ENCODE results near the gene MEIOB. TPM values are rescaled to one million over a fixed set of nuclear protein-coding genes. Genes with fewer than 3 reads are reported as not detected.

Gene MEIOB
- total RNA-seq, 1 experiment from 2014 or later: 0.62 TPM

DNA sequence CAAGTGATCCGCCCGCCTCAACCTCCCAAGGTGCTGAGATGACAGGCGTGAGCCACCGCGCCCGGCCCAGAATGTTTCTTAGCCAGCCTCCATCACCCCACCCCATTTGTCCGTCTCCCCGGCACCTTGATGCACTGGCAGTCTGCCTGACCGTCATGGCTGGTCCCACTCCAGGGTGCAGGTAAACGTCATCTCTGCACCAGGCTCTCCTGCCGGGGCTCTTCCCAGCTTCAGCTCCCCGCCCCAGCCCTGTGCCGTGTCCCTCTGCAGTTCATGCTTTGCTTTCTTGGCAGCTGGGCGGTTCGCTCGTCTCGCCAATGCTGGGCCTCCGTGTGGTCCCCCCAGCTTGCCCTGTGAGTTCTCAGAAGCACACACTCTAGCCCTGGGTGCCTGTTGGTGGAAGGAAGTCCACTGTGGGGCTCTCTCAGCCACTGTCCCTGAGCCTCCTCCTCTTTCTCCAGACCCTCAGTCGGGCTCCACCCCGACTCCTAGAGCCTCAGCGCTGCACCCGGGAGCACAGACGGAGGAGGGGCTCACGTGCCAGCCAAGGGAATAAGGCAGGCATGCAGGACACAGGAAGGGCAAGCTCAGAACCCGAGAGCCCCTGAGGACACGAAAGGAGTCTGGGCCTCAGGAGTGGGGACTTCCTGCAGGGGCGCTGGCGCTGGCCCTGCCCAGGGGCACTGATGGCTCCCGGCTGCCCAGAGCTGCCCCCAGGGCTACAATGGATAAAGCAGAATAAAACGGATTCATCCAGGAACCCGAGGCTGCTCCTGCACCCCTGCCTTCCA, 34.3 kb upstream of the MEIOB start:
- no peak for DNase-seq (ENCODE audit: low spot score)
- intact Hi-C loops (cut with micrococcal nuclease; ENCODE audit: unreplicated experiment): no loop called here
- ChIA-PET POLR2A (ENCODE audit: low non-redundant PET) (no interaction called here), CTCF (no interaction called here)
- H3K9me3 ChIP-seq (ENCODE audit: low read depth, low read length, poor library complexity, severe bottlenecking): no peaks in the 10 kb centered on the region
- no peak overlapping the region for H3K4me3 ChIP-seq (ENCODE audit: low read depth, low read length, poor library complexity, severe bottlenecking)
- no TSS peak for BruUV-seq (replicated peaks)
- no peak for TF ChIP-seq EZH2 (IDR thresholded peaks at IDR 0.05; ENCODE audit: borderline replicate concordance, low read depth, low read length, poor library complexity, severe bottlenecking)
- TF ChIP-seq, protein P1, sequence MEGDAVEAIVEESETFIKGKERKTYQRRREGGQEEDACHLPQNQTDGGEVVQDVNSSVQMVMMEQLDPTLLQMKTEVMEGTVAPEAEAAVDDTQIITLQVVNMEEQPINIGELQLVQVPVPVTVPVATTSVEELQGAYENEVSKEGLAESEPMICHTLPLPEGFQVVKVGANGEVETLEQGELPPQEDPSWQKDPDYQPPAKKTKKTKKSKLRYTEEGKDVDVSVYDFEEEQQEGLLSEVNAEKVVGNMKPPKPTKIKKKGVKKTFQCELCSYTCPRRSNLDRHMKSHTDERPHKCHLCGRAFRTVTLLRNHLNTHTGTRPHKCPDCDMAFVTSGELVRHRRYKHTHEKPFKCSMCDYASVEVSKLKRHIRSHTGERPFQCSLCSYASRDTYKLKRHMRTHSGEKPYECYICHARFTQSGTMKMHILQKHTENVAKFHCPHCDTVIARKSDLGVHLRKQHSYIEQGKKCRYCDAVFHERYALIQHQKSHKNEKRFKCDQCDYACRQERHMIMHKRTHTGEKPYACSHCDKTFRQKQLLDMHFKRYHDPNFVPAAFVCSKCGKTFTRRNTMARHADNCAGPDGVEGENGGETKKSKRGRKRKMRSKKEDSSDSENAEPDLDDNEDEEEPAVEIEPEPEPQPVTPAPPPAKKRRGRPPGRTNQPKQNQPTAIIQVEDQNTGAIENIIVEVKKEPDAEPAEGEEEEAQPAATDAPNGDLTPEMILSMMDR (conservative IDR thresholded peaks at IDR 0.05; ENCODE audit: low read depth, low read length): no peak
- H3K27ac ChIP-seq (ENCODE audit: low read depth, low read length, poor library complexity, severe bottlenecking): no peak overlapping the region
- no peaks in the 10 kb centered on the region for H3K36me3 ChIP-seq (ENCODE audit: insufficient read depth, low read length, poor library complexity, severe bottlenecking)
- H3K27me3 ChIP-seq (replicated peaks; ENCODE audit: insufficient read depth, low read depth, low read length, poor library complexity): no peaks in the 10 kb centered on the region
- no peaks in the 10 kb centered on the region for H3K4me1 ChIP-seq (ENCODE audit: insufficient read depth, low read length, poor library complexity, severe bottlenecking)

DNA sequence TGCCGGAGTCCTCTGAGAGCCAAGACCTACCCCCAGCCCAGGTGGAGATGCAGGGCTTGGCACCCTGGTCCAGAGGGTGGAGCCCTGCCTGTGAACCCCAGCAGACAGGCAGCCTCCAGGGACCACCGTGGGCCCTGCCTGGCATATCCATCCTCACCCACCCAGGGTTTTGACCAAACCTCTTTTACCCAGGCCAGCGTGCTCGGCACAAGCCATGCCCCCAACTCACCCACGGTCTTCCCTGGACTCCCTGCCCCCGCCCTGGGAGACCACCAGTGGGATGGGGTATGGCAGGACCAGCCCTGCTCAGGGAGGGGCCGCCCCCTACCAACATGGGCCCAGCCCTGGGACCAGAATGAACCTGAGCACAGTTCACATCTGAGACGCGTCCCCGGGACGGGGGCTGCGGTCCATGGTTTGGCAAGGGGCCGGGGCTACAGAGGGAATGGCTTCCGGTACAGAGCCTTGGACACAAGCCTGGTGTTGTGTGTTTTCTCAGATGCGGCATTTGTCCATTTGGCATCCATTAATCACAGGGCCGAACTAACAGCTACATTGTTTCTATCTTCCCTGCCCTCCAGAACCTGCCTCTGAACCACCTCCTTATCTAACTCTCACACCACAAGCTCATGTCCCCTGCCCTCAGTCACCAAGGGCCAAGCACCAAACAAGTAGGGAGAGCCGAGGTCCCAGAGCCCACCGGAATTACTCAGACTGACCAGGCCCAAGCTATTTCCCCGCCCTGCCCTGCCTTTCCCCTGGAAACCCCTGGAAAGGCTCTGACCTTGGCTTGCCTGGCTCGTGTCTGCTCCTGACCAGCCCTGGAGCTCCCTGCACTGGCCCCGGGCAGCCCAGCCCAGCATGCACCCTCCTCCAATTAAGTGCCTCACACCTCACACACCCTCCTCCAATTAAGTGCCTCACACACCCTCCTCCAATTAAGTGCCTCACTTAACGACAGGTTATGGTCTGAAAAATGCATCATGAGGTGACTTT, 32.2 kb upstream of the MEIOB start:
- no peak overlapping the region for H3K4me3 ChIP-seq (ENCODE audit: low read depth, low read length, poor library complexity, severe bottlenecking)
- H3K27me3 ChIP-seq (replicated peaks; ENCODE audit: insufficient read depth, low read depth, low read length, poor library complexity): no peaks in the 10 kb centered on the region
- DNase-seq (ENCODE audit: low spot score): no peak
- POLR2A ChIA-PET (ENCODE audit: low non-redundant PET): no interaction called here
- CTCF ChIA-PET: no interaction called here
- H3K9me3 ChIP-seq (ENCODE audit: low read depth, low read length, poor library complexity, severe bottlenecking): no peaks in the 10 kb centered on the region
- H3K36me3 ChIP-seq (ENCODE audit: insufficient read depth, low read length, poor library complexity, severe bottlenecking): no peaks in the 10 kb centered on the region
- intact Hi-C loops (cut with micrococcal nuclease; ENCODE audit: unreplicated experiment): no loop called here
- TF ChIP-seq, protein P1 (conservative IDR thresholded peaks at IDR 0.05; ENCODE audit: low read depth, low read length): no peak
- TF ChIP-seq EZH2 (IDR thresholded peaks at IDR 0.05; ENCODE audit: borderline replicate concordance, low read depth, low read length, poor library complexity, severe bottlenecking): no peak
- no TSS peak for BruUV-seq (replicated peaks)
- H3K4me1 ChIP-seq (ENCODE audit: insufficient read depth, low read length, poor library complexity, severe bottlenecking): no peaks in the 10 kb centered on the region
- no peak overlapping the region for H3K27ac ChIP-seq (ENCODE audit: low read depth, low read length, poor library complexity, severe bottlenecking)

DNA sequence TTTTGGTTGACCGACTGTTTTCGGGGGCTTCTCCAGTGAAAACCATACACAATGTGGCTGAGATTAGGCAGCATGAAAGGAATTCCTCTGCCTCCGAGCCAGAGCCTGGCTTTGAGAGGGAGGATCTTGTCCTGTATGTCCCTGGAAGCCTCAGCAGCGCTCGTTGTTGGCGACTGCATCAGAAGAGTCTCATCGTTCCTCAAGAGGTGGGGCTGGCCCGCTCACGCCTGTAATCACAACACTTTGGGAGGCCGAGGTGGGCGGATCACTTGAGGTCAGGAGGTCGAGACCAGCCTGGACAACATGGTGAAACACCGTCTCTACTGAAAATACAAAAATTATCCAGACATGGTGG, 31.2 kb upstream of the MEIOB start:
- H3K9me3 ChIP-seq (ENCODE audit: low read depth, low read length, poor library complexity, severe bottlenecking): no peaks in the 10 kb centered on the region
- H3K4me1 ChIP-seq (ENCODE audit: insufficient read depth, low read length, poor library complexity, severe bottlenecking): no peaks in the 10 kb centered on the region
- no peak overlapping the region for H3K27ac ChIP-seq (ENCODE audit: low read depth, low read length, poor library complexity, severe bottlenecking)
- BruUV-seq (replicated peaks): no TSS peak
- ChIA-PET CTCF (no interaction called here), POLR2A (ENCODE audit: low non-redundant PET) (no interaction called here)
- TF ChIP-seq, protein P1 (conservative IDR thresholded peaks at IDR 0.05; ENCODE audit: low read depth, low read length): no peak
- no peak for TF ChIP-seq EZH2 (IDR thresholded peaks at IDR 0.05; ENCODE audit: borderline replicate concordance, low read depth, low read length, poor library complexity, severe bottlenecking)
- H3K4me3 ChIP-seq (ENCODE audit: low read depth, low read length, poor library complexity, severe bottlenecking): no peak overlapping the region
- intact Hi-C loops (cut with micrococcal nuclease; ENCODE audit: unreplicated experiment): no loop called here
- no peak for DNase-seq (ENCODE audit: low spot score)
- no peaks in the 10 kb centered on the region for H3K27me3 ChIP-seq (replicated peaks; ENCODE audit: insufficient read depth, low read depth, low read length, poor library complexity)
- H3K36me3 ChIP-seq (ENCODE audit: insufficient read depth, low read length, poor library complexity, severe bottlenecking): no peaks in the 10 kb centered on the region
